Measurements from ENCODE around the gene PEBP1.

DNA sequence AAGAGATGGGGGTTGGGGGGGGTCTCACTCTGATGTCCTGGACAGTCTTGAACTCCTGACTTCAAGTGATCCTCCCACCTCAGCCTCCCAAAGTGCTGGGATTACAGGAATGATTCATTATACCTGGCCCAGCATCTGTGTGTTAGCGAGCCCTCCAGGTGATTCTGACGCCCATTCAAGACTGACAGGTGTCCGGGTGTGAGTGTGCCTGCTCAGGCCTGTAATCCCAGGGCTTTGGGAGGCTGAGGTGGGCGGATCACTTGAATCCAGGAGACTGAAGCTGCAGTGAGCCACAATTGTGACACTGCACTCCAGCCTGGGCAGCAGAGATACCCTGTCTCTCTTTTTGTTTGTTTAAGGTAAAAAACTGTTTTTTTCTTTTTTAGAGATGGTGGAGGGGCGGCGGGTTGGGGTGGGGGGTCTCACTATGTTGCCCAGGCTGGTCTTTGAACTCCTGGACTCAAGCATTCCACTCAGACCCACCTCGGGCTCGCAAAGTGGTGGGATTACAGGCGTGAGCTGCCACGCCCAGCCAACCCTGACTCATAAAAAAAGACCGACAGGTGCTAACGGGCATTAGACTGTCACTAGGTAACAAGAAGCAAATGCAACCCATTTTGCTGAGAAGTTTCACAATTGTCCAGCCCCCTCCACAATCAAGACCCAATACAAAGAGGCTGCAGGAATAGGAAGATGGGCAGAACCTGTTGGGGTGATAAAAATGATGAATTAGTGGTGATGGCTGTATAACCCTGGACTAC is 36.8 kb upstream of the PEBP1 start:
- 0 out of 2 replicates have a peak, but pooled peaks have one; percentile 33 for TF ChIP-seq ZNF121 (tag by site-specific recombination; IDR thresholded peaks at IDR 0.05)
- no peak for TF ChIP-seq ZNF266 (tag by site-specific recombination; IDR thresholded peaks at IDR 0.05; ENCODE audit: low read depth)
- TF ChIP-seq ZBTB11 (tag by site-specific recombination; conservative IDR thresholded peaks at IDR 0.05; ENCODE audit: low read depth) = no peak
- peak; percentile 76 for TF ChIP-seq KLF1 (tag by site-specific recombination; IDR thresholded peaks at IDR 0.05)
- no peak for TF ChIP-seq CTCF (tag by site-specific recombination; IDR thresholded peaks at IDR 0.05)
